ENCODE measurements around the gene CCR7.

Gene CCR7

GRCh38 chr17:40564883-40565768 lies at the start of gene CCR7:
Gene CCR7 (minus strand): TSS chr17:40565472. CDS start chr17:40565409, 63 bp downstream.
- DNase-seq: peak; percentile 92

GRCh38 chr17:40614431-40615067 lies 49.3 kb upstream of the CCR7 start:
- no peak for DNase-seq

- DNase-seq: peak; percentile 23
Observed at GRCh38 chr17:40613467-40614154, 48.3 kb upstream of the CCR7 start.

GRCh38 chr17:40612599-40613244 lies 47.5 kb upstream of the CCR7 start:
- peak; percentile 84 for DNase-seq

- no peak for DNase-seq
Observed at GRCh38 chr17:40611840-40612474, 46.7 kb upstream of the CCR7 start.

- DNase-seq: no peak
Observed at GRCh38 chr17:40610359-40610758, 45.1 kb upstream of the CCR7 start.

GRCh38 chr17:40608061-40608581 lies 42.8 kb upstream of the CCR7 start:
- peak; percentile 90 for DNase-seq

- peak; percentile 79 for DNase-seq
Observed at GRCh38 chr17:40607641-40608040, 42.4 kb upstream of the CCR7 start.

- DNase-seq: no peak
Observed at GRCh38 chr17:40606548-40607353, 41.5 kb upstream of the CCR7 start.

- peak; percentile 82 for DNase-seq
Observed at GRCh38 chr17:40605306-40605705, 40.0 kb upstream of the CCR7 start.

GRCh38 chr17:40604327-40605080 lies 39.2 kb upstream of the CCR7 start:
- peak; percentile 22 for DNase-seq

- peak; percentile 84 for DNase-seq
Observed at GRCh38 chr17:40602445-40603443, 37.5 kb upstream of the CCR7 start.

- no peak for DNase-seq
Observed at GRCh38 chr17:40600486-40601046, 35.3 kb upstream of the CCR7 start.

GRCh38 chr17:40599468-40599763 lies 34.1 kb upstream of the CCR7 start:
- DNase-seq: no peak

GRCh38 chr17:40598619-40599467 lies 33.6 kb upstream of the CCR7 start:
- peak; percentile 89 for DNase-seq

GRCh38 chr17:40598301-40598618 lies 33.0 kb upstream of the CCR7 start:
- DNase-seq: no peak

- DNase-seq: peak; percentile 23
Observed at GRCh38 chr17:40597556-40598300, 32.5 kb upstream of the CCR7 start.

GRCh38 chr17:40597156-40597555 lies 31.9 kb upstream of the CCR7 start:
- peak; percentile 29 for DNase-seq

All from CD4-positive, alpha-beta T cell treated with Interleukin-10 for 1 hour (primary cell).